ENCODE measurements around the gene NDUFB2. TPM values are rescaled to one million over a fixed set of nuclear protein-coding genes. Genes with fewer than 3 reads are reported as not detected.
"Not testable (repeated sequence)": the region's sequence is repeated elsewhere in the genome, so short reads cannot be mapped to it uniquely, and the experiment has no call there.

NDUFB2 gene
- total RNA-seq, 1 donor from 2014 or later: 35.9 TPM

- peak in 1 of 2 donors; percentile 44 for DNase-seq (ENCODE audit: low spot score in 2 of 2)
- H3K36me3 ChIP-seq: peaks cover 35 to 44% of the 10 kb centered on the region in 2 donors
These were observed 7.0 kb upstream of the NDUFB2 start for GRCh38 chr7:140689199-140690152.

GRCh38 chr7:140691376-140692045 is 5.0 kb upstream of the NDUFB2 start:
- Histone ChIP-seq H3K36me3 (peaks cover 28 to 39% of the 10 kb centered on the region in 2 donors), H3K4me1 (peaks cover 0 to 4% of the 10 kb centered on the region in 2 donors)
- intact Hi-C loops (cut with DNase I): no loop called here

More at GRCh38 chr7:140689199-140690152, 7.0 kb upstream of the NDUFB2 start:
- intact Hi-C loops (cut with DNase I): no loop called here
- no peaks in the 10 kb centered on the region for H3K9me3 ChIP-seq
- no peaks in the 10 kb centered on the region for H3K4me1 ChIP-seq
- no peak overlapping the region for H3K4me3 ChIP-seq
- TF ChIP-seq, protein P1, sequence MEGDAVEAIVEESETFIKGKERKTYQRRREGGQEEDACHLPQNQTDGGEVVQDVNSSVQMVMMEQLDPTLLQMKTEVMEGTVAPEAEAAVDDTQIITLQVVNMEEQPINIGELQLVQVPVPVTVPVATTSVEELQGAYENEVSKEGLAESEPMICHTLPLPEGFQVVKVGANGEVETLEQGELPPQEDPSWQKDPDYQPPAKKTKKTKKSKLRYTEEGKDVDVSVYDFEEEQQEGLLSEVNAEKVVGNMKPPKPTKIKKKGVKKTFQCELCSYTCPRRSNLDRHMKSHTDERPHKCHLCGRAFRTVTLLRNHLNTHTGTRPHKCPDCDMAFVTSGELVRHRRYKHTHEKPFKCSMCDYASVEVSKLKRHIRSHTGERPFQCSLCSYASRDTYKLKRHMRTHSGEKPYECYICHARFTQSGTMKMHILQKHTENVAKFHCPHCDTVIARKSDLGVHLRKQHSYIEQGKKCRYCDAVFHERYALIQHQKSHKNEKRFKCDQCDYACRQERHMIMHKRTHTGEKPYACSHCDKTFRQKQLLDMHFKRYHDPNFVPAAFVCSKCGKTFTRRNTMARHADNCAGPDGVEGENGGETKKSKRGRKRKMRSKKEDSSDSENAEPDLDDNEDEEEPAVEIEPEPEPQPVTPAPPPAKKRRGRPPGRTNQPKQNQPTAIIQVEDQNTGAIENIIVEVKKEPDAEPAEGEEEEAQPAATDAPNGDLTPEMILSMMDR (IDR thresholded peaks at IDR 0.05): no peak
- H3K27me3 ChIP-seq: no peaks in the 10 kb centered on the region
- H3K27ac ChIP-seq: no peak overlapping the region

GRCh38 chr7:140693849-140694248 is 2.7 kb upstream of the NDUFB2 start:
- H3K9me3 ChIP-seq; intact Hi-C loops (cut with DNase I); H3K27ac ChIP-seq; H3K27me3 ChIP-seq; H3K4me3 ChIP-seq: not testable (repeated sequence)
- peak in 1 of 2 donors; percentile 57 for DNase-seq (ENCODE audit: low spot score in 2 of 2)
- peaks cover 12 to 20% of the 10 kb centered on the region in 2 donors for H3K36me3 ChIP-seq
- H3K4me1 ChIP-seq: peaks cover 0 to 13% of the 10 kb centered on the region in 2 donors

More at GRCh38 chr7:140691376-140692045, 5.0 kb upstream of the NDUFB2 start:
- TF ChIP-seq, protein P1 (IDR thresholded peaks at IDR 0.05): no peak
- Histone ChIP-seq H3K27ac (no peak overlapping the region), H3K4me3 (no peak overlapping the region), H3K9me3 (no peaks in the 10 kb centered on the region), H3K27me3 (no peaks in the 10 kb centered on the region)
- peak in 1 of 2 donors; percentile 50 for DNase-seq (ENCODE audit: low spot score in 2 of 2)

GRCh38 chr7:140694592-140694991 is 1.9 kb upstream of the NDUFB2 start:
- Histone ChIP-seq H3K27me3 (no peaks in the 10 kb centered on the region), H3K4me1 (peaks cover 0 to 13% of the 10 kb centered on the region in 2 donors), H3K36me3 (peaks cover 10 to 15% of the 10 kb centered on the region in 2 donors), H3K9me3 (no peaks in the 10 kb centered on the region), H3K4me3 (no peak overlapping the region), H3K27ac (no peak overlapping the region)
- intact Hi-C loops (cut with DNase I): no loop called here
- TF ChIP-seq, protein P1 (IDR thresholded peaks at IDR 0.05): no peak
- peak in 1 of 2 donors; percentile 35 for DNase-seq (ENCODE audit: low spot score in 2 of 2)

DNA sequence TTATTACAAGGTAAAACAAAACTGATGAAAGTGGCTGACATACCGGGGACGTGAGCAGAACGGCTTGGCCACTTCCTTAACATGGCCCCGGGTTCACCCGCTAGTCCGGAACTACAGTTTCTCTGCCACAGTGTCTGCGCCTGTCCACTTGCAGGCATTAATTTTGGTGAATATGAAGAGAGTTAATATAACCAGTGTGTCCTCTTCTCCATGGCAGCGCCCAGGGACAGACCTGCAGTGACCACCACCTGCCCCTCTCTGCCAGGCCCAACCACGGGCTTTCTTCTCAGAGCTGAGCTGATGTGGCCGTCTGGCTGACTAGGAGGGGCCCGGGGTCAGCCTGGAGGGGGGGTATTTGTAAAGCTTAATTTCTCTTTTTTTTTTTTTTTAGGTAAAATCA is 1.1 kb upstream of the NDUFB2 start:
- H3K4me1 ChIP-seq: peaks cover 0 to 13% of the 10 kb centered on the region in 2 donors
- H3K4me3 ChIP-seq: no peak overlapping the region
- H3K9me3 ChIP-seq: no peaks in the 10 kb centered on the region
- TF ChIP-seq, protein P1 (IDR thresholded peaks at IDR 0.05): no peak
- H3K27ac ChIP-seq: peak overlapping the region; percentile 80 to 89
- H3K27me3 ChIP-seq: no peaks in the 10 kb centered on the region
- peaks cover 2 to 11% of the 10 kb centered on the region in 2 donors for H3K36me3 ChIP-seq
- intact Hi-C loops (cut with DNase I): no loop called here
- peak in 1 of 2 donors; percentile 58 for DNase-seq (ENCODE audit: low spot score in 2 of 2)
